ENCODE results near the gene FGF14. TPM values are rescaled to one million over a fixed set of nuclear protein-coding genes. Genes with fewer than 3 reads are reported as not detected.

Gene FGF14
- total and polyA plus RNA-seq, 9 donors: 0.06 to 4.8 (median 0.60) TPM; not detected in 2

- H3K36me3 ChIP-seq: no peaks in the 10 kb centered on the region
- no peaks in the 10 kb centered on the region for H3K4me1 ChIP-seq (ENCODE audit: insufficient read depth)
- intact Hi-C loops (cut with DNase I): no loop called here
- H3K4me3 ChIP-seq: no peak overlapping the region
- 50 to 64% (median 51%) methylated on average over 5 of the region's 5 CpGs for WGBS, 3 donors
- DNase-seq: no peak
- TF ChIP-seq, protein P1, sequence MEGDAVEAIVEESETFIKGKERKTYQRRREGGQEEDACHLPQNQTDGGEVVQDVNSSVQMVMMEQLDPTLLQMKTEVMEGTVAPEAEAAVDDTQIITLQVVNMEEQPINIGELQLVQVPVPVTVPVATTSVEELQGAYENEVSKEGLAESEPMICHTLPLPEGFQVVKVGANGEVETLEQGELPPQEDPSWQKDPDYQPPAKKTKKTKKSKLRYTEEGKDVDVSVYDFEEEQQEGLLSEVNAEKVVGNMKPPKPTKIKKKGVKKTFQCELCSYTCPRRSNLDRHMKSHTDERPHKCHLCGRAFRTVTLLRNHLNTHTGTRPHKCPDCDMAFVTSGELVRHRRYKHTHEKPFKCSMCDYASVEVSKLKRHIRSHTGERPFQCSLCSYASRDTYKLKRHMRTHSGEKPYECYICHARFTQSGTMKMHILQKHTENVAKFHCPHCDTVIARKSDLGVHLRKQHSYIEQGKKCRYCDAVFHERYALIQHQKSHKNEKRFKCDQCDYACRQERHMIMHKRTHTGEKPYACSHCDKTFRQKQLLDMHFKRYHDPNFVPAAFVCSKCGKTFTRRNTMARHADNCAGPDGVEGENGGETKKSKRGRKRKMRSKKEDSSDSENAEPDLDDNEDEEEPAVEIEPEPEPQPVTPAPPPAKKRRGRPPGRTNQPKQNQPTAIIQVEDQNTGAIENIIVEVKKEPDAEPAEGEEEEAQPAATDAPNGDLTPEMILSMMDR (IDR thresholded peaks at IDR 0.05): no peak
- TF ChIP-seq EP300 (IDR thresholded peaks at IDR 0.05): no peak
- no peak for TF ChIP-seq POLR2A (IDR thresholded peaks at IDR 0.05)
- H3K9me3 ChIP-seq: no peaks in the 10 kb centered on the region
- H3K27ac ChIP-seq: no peak overlapping the region
- no peaks in the 10 kb centered on the region for H3K27me3 ChIP-seq
Observed at GRCh38 chr13:101978552-101979315, 423.1 kb downstream of the FGF14 start.

DNA sequence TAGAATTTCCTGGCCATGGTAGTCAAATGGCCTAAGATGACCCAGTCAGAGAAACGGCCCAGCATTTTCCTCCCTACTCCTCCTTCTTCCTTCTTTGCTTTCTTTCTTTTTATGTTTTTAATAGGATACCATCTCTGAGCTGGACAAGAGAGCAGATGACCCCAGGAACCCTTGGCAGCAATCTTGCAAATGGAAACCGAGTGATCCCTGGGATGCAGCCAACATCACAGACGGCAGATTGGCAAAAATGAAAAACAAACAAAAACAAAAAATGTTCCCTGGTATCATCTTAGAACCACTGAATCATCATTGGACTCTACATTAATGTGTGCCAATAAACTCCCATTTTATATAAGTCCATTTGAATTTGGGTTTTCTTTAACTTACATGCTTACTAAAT is 424.4 kb downstream of the FGF14 start:
- no peaks in the 10 kb centered on the region for H3K9me3 ChIP-seq
- WGBS, 3 donors: 8 to 16% (median 10%) methylated on average over 3 of the region's 3 CpGs
- intact Hi-C loops (cut with DNase I): no loop called here
- no peak overlapping the region for H3K4me3 ChIP-seq
- H3K27ac ChIP-seq: no peak overlapping the region
- TF ChIP-seq POLR2A (IDR thresholded peaks at IDR 0.05): no peak
- TF ChIP-seq EP300 (IDR thresholded peaks at IDR 0.05): no peak
- TF ChIP-seq, protein P1 (IDR thresholded peaks at IDR 0.05): no peak
- H3K4me1 ChIP-seq (ENCODE audit: insufficient read depth): no peaks in the 10 kb centered on the region
- H3K27me3 ChIP-seq: no peaks in the 10 kb centered on the region
- no peaks in the 10 kb centered on the region for H3K36me3 ChIP-seq
- DNase-seq: no peak

DNA sequence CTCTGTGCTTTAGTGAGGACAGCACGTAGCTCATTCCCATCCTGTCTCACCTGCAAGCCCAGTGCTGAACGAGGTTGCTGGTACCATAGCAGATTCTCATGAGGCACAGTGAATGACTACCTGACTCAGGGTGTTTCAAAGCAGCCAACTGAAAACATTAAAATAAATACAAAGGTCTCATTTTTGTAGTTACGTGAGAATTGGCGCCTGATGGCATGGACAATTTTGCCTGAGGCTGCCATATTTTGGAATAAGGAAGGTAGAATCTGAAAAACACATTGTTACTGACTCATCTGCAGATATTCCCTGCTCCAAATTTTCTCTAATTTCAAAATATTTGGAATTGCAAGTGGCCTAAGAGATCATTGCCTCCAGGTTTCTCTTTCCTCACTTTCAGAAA is 429.7 kb downstream of the FGF14 start:
- H3K27me3 ChIP-seq: no peaks in the 10 kb centered on the region
- no peaks in the 10 kb centered on the region for H3K9me3 ChIP-seq
- TF ChIP-seq POLR2A (IDR thresholded peaks at IDR 0.05): no peak
- TF ChIP-seq EP300 (IDR thresholded peaks at IDR 0.05): no peak
- TF ChIP-seq, protein P1 (IDR thresholded peaks at IDR 0.05): no peak
- no peak for DNase-seq
- intact Hi-C loops (cut with DNase I): no loop called here
- H3K4me1 ChIP-seq (ENCODE audit: insufficient read depth): no peaks in the 10 kb centered on the region
- H3K4me3 ChIP-seq: no peak overlapping the region
- WGBS, 3 donors: 67 to 83% (median 75%) methylated on average over 4 of the region's 4 CpGs
- no peaks in the 10 kb centered on the region for H3K36me3 ChIP-seq
- no peak overlapping the region for H3K27ac ChIP-seq

GRCh38 chr13:101970341-101970740 is 431.5 kb downstream of the FGF14 start:
- 53 to 67% (median 64%) methylated on average over 2 of the region's 2 CpGs for WGBS, 3 donors
- no peak overlapping the region for H3K4me3 ChIP-seq
- no peaks in the 10 kb centered on the region for H3K9me3 ChIP-seq
- no peaks in the 10 kb centered on the region for H3K4me1 ChIP-seq (ENCODE audit: insufficient read depth)
- intact Hi-C loops (cut with DNase I): no loop called here
- H3K27ac ChIP-seq: no peak overlapping the region
- TF ChIP-seq EP300 (IDR thresholded peaks at IDR 0.05) (no peak), POLR2A (IDR thresholded peaks at IDR 0.05) (no peak)
- TF ChIP-seq, protein P1 (IDR thresholded peaks at IDR 0.05): no peak
- H3K27me3 ChIP-seq: no peaks in the 10 kb centered on the region
- DNase-seq: no peak
- no peaks in the 10 kb centered on the region for H3K36me3 ChIP-seq
